Measurements from ENCODE around the gene OR1L1.

The OR1L1 gene

GRCh38 chr9:122661416-122661815, at the start of gene OR1L1:
TSS of gene OR1L1 (plus strand) at chr9:122661716. CDS start at chr9:122661716, 0 bp downstream.
- no peak for DNase-seq

GRCh38 chr9:122614362-122614761, 47.2 kb upstream of the OR1L1 start, which contains the start of gene OR1Q1:
TSS of gene OR1Q1 (plus strand) at chr9:122614738. CDS start at chr9:122614738, 0 bp downstream.
- DNase-seq, result no peak

GRCh38 chr9:122619996-122620395, 41.5 kb upstream of the OR1L1 start:
- DNase-seq, result no peak

DNA sequence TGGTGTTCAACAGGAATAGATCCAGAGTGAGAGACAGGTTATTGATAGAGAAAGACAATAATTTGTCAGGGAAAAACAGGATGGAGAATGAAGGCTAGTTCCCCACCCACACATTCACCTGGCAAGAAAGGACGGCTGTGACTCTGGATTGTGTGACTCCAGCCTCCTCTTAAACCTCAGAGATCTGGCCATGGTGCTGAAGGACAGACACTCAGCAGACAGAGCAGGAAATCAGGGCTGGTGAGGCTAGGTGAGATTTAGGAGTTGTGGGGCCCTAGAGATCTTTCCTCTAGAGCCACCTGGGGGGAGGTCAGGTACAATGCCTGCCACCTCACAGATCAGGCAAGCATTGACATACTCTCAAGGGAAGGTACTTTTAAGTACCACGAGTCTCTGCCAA, 19.3 kb upstream of the OR1L1 start:
- no peak for DNase-seq

GRCh38 chr9:122656378-122656777, 5.1 kb upstream of the OR1L1 start:
- DNase-seq, result no peak

DNA sequence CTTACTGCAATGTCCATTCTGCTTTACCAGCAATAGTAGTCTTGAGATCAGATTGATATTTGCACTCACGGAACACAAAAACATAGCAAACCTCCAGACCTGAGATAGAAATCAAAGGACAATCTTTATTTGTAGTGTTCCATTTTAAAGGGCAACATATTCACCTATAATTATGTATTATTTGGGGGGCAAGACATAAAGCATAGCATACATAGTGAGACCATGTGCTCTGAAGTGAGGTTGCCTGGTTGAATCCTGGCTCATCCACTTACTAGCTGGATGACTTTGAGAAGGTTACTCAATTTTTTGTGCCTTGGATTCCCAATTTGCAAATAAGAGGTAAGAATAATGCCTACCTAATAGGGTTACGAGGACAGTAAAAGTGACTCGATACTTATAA, 4.0 kb upstream of the OR1L1 start, which contains the start of gene OR1B1:
Gene OR1B1, minus strand, starts transcription at position 101 of the 400 bp plus-strand sequence.
- DNase-seq, result no peak

DNA sequence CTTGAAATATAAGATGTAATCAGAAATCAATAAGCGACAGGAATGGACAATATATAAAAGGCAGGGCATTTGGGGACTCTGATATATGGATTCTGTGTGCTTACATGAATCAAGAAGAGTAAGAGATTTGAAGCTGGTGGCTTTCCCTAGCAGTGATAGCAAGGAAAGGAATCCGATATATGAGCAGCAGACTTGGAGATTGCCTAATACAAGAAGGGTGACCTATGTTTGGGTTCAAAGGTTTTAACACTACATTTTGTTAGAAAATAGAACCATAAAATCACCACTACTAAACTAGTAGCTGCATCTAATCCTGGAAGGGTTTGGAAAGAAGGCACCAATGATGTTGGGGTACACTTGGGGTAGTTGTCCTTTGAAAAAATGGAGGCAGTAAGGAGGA, 11.0 kb downstream of the OR1L1 start:
- no peak for DNase-seq

GRCh38 chr9:122684851-122685250, 23.3 kb downstream of the OR1L1 start:
- DNase-seq, result no peak

DNA sequence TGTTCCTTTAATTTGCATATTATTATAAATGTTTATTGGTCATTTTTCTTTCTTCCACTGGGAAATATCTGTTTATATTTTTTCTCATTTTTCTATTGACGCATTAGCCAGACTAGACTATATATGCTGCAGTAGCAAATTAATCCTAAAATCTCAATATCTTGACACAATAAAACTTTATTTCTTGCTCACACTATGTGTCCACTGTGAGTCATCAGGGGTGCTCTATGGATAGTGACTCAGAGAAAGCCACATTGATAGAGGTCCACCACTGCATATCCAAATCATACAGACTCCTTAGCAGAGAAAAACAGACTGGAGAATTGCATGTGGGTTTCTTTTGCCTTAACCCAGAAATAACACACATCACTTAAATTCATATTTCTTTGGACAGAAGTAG, 34.2 kb downstream of the OR1L1 start:
- DNase-seq, result no peak
